Measurements from ENCODE around the gene SSU72. TPM values are rescaled to one million over a fixed set of nuclear protein-coding genes. Genes with fewer than 3 reads are reported as not detected.
"Not testable (repeated sequence)": the region's sequence is repeated elsewhere in the genome, so short reads cannot be mapped to it uniquely, and the experiment has no call there.

SSU72 gene
- total RNA-seq, 2 experiments from 2014 or later, result 95.4 to 101 TPM

DNA sequence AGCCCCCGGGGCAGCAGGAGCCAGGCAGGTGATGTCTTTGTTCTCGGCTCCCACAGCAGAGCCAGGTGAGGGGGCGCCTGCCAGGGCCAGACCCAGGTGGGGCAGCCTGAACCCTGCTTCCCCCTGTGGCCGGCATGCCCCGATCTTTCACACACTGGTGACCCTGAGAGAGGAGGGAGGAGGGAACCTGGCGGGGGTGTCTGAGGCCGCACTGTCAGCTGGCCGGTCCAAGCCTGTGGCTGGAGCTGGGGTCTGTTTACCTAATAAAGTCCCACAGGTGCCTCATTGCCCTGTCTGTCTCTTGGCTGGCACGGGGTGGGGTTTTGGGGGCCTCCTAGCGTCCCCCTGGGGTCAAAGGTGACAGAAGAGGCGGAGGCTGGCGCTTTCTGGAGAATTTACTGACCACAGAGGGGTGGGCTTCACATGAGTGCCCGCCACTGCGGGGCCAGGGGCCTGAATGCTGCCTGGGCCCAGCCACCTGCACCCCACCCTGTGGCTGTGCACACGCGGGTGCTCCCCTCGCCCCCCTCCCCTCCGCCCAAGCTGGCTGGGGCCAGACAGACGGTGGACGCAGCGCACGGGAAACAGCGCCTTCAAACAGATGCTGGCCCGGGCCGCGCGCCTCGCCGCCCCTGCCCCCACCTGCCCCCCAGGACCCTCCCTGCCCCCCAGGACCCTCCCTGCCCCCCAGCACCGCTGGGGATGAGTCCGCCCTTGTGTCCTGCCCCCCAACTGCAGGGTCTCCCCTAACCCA is 40.1 kb downstream of the SSU72 start:
- Mint-ChIP-seq H3K27me3 (no peaks in the 10 kb centered on the region), H3K9me3 (peaks cover 4% of the 10 kb centered on the region), H3K4me1 (ENCODE audit: low read depth) (no peaks in the 10 kb centered on the region), H3K4me3 (no peak overlapping the region), H3K36me3 (ENCODE audit: low read depth) (peaks cover 7% of the 10 kb centered on the region), H3K27ac (no peak overlapping the region)
- ChIA-PET CTCF (no interaction called here), POLR2A (no interaction called here)
- DNase-seq, result peak in 1 of 14 experiments; percentile 26
- H3K4me1 ChIP-seq (ENCODE audit: insufficient read depth, low read length), result peaks cover 8% of the 10 kb centered on the region
- intact Hi-C loops (cut with DNase I, micrococcal nuclease), result loop anchor here in 1 of 2 experiments (2.0 kb wide), 1 partner anchor 40 kb away; no protein-coding TSS in a partner anchor
- no peak overlapping the region for H3K4me3 ChIP-seq (ENCODE audit: low read length)
- no peaks in the 10 kb centered on the region for H3K27me3 ChIP-seq (ENCODE audit: control insufficient read depth in 1 of 2, insufficient read depth in 2 of 2, low read length in 2 of 2)
- H3K9me3 ChIP-seq (ENCODE audit: control insufficient read depth in 1 of 2, insufficient read depth in 1 of 2, low read length in 2 of 2), result peaks cover 0 to 15% of the 10 kb centered on the region in 2 experiments
- no peak overlapping the region for H3K27ac ChIP-seq (ENCODE audit: low read depth in 1 of 2, low read length in 2 of 2)
- no peak for TF ChIP-seq CTCF (IDR thresholded peaks at IDR 0.05)
- H3K36me3 ChIP-seq (ENCODE audit: insufficient read depth, low read length), result peaks cover 3% of the 10 kb centered on the region
- ATAC-seq (ENCODE audit: poor library complexity), result no peak

GRCh38 chr1:1533894-1534291 is 40.8 kb downstream of the SSU72 start:
- peaks cover 0 to 18% of the 10 kb centered on the region in 2 experiments for H3K9me3 ChIP-seq (ENCODE audit: control insufficient read depth in 1 of 2, insufficient read depth in 1 of 2, low read length in 2 of 2)
- ATAC-seq (ENCODE audit: poor library complexity); H3K4me1 ChIP-seq (ENCODE audit: insufficient read depth, low read length); CTCF ChIA-PET; H3K27ac Mint-ChIP-seq; POLR2A ChIA-PET; H3K27ac ChIP-seq (ENCODE audit: low read depth in 1 of 2, low read length in 2 of 2); H3K4me3 ChIP-seq (ENCODE audit: low read length); H3K27me3 Mint-ChIP-seq; DNase-seq; H3K36me3 Mint-ChIP-seq (ENCODE audit: low read depth); H3K4me3 Mint-ChIP-seq; H3K4me1 Mint-ChIP-seq (ENCODE audit: low read depth); H3K27me3 ChIP-seq (ENCODE audit: control insufficient read depth in 1 of 2, insufficient read depth in 2 of 2, low read length in 2 of 2); H3K9me3 Mint-ChIP-seq; H3K36me3 ChIP-seq (ENCODE audit: insufficient read depth, low read length): not testable (repeated sequence)
- intact Hi-C loops (cut with DNase I, micrococcal nuclease), result loop anchor here in 1 of 2 experiments (2.0 kb wide), 1 partner anchor 39 kb away; no protein-coding TSS in a partner anchor

GRCh38 chr1:1533176-1533893 is 41.3 kb downstream of the SSU72 start:
- ATAC-seq (ENCODE audit: poor library complexity); H3K27me3 ChIP-seq (ENCODE audit: control insufficient read depth in 1 of 2, insufficient read depth in 2 of 2, low read length in 2 of 2); DNase-seq; H3K27me3 Mint-ChIP-seq; H3K36me3 Mint-ChIP-seq (ENCODE audit: low read depth); H3K4me1 Mint-ChIP-seq (ENCODE audit: low read depth); H3K27ac ChIP-seq (ENCODE audit: low read depth in 1 of 2, low read length in 2 of 2); H3K27ac Mint-ChIP-seq; CTCF ChIA-PET; H3K4me3 ChIP-seq (ENCODE audit: low read length); intact Hi-C loops (cut with DNase I, micrococcal nuclease); H3K9me3 Mint-ChIP-seq; H3K4me3 Mint-ChIP-seq; H3K4me1 ChIP-seq (ENCODE audit: insufficient read depth, low read length); H3K36me3 ChIP-seq (ENCODE audit: insufficient read depth, low read length); POLR2A ChIA-PET: not testable (repeated sequence)
- H3K9me3 ChIP-seq (ENCODE audit: control insufficient read depth in 1 of 2, insufficient read depth in 1 of 2, low read length in 2 of 2), result peaks cover 0 to 18% of the 10 kb centered on the region in 2 experiments

DNA sequence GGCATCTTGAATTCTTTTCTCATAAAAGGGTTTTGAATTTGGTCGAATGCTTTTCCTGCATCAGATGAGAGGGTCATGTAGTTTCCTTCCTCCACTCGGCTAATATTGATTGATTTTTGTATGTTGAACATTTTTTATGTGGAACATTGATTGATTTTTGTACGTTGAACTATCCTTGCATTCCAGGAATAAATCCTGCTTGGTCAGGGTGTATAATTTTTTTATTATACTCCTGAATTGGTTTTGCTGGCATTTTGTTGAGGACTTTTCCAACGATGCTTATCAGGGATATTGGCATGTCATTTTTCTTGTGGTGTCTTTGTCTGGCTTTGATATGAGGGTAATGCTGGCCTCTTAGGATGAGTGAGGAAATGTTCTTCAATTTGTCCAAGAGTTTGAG is 42.7 kb downstream of the SSU72 start:
- ATAC-seq (ENCODE audit: poor library complexity), result no peak
- Mint-ChIP-seq H3K9me3 (peaks cover 4% of the 10 kb centered on the region), H3K27me3 (no peaks in the 10 kb centered on the region), H3K4me1 (ENCODE audit: low read depth) (no peaks in the 10 kb centered on the region), H3K36me3 (ENCODE audit: low read depth) (peaks cover 11% of the 10 kb centered on the region), H3K4me3 (no peak overlapping the region), H3K27ac (no peak overlapping the region)
- Histone ChIP-seq H3K27me3 (ENCODE audit: control insufficient read depth in 1 of 2, insufficient read depth in 2 of 2, low read length in 2 of 2) (no peaks in the 10 kb centered on the region), H3K9me3 (ENCODE audit: control insufficient read depth in 1 of 2, insufficient read depth in 1 of 2, low read length in 2 of 2) (peaks cover 0 to 18% of the 10 kb centered on the region in 2 experiments), H3K4me3 (ENCODE audit: low read length) (no peak overlapping the region), H3K27ac (ENCODE audit: low read depth in 1 of 2, low read length in 2 of 2) (no peak overlapping the region), H3K36me3 (ENCODE audit: insufficient read depth, low read length) (peaks cover 15% of the 10 kb centered on the region), H3K4me1 (ENCODE audit: insufficient read depth, low read length) (no peaks in the 10 kb centered on the region)
- DNase-seq, result no peak
- ChIA-PET CTCF (no interaction called here), POLR2A (no interaction called here)
- intact Hi-C loops (cut with DNase I, micrococcal nuclease), result no loop called here
- TF ChIP-seq CTCF (IDR thresholded peaks at IDR 0.05), result no peak

Data from CD4-positive, alpha-beta T cell (primary cell).